Parathyroid adenoma (tissue), 2 donors: ENCODE results near the gene TKT.
"Not testable (repeated sequence)": the region's sequence is repeated elsewhere in the genome, so short reads cannot be mapped to it uniquely, and the experiment has no call there.

ENCODE experiments used
- H2AFZ ChIP-seq: fragments of 300-600 bp; sonication (generic); one replicate; pipeline ENCODE4 v1.7.0; 2017; ENCODE audit warnings: antibody characterized with exemption, mild to moderate bottlenecking
- H3K27ac ChIP-seq: fragments of 300-600 bp; sonication (generic); one replicate; pipeline ENCODE4 v1.7.0; 2017
- H3K27me3 ChIP-seq: fragments of 300-600 bp; sonication (generic); one replicate; pipeline ENCODE4 v1.7.0; 2017; ENCODE audit warnings: low read length; ENCODE audit not compliant: control insufficient read depth, insufficient read depth
- H3K36me3 ChIP-seq: fragments of 300-600 bp; sonication (generic); one replicate; pipeline ENCODE4 v1.7.0; 2017; ENCODE audit warnings: low read length; ENCODE audit not compliant: control insufficient read depth, insufficient read depth
- H3K4me1 ChIP-seq: fragments of 300-600 bp; sonication (generic); one replicate; pipeline ENCODE4 v1.7.0; 2017; ENCODE audit warnings: control low read depth
- H3K4me2 ChIP-seq: fragments of 300-600 bp; sonication (generic); one replicate; pipeline ENCODE4 v1.7.0; 2017; ENCODE audit warnings: low read length
- H3K4me3 ChIP-seq: fragments of 300-600 bp; sonication (generic); one replicate; pipeline ENCODE4 v1.7.0; 2017; ENCODE audit warnings: low read depth, low read length
- H3K79me2 ChIP-seq: fragments of 300-600 bp; sonication (generic); one replicate; pipeline ENCODE4 v1.7.0; 2017; ENCODE audit warnings: control low read depth
- H3K9ac ChIP-seq: fragments of 300-600 bp; sonication (generic); one replicate; pipeline ENCODE4 v1.7.0; 2017; ENCODE audit warnings: mild to moderate bottlenecking
- H3K9me3 ChIP-seq: fragments of 300-600 bp; sonication (generic); one replicate; pipeline ENCODE4 v1.7.0; 2017; ENCODE audit warnings: low read length; ENCODE audit not compliant: control insufficient read depth
- TF ChIP-seq, protein P1 (sequence below): fragments of 300-600 bp; sonication (generic); IDR thresholded peaks from one replicate; pipeline ENCODE4 v1.7.0; 2017; ENCODE audit warnings: antibody characterized with exemption, mild to moderate bottlenecking
- donor health status: primary hyperparathyroidism.

The TKT gene

DNA sequence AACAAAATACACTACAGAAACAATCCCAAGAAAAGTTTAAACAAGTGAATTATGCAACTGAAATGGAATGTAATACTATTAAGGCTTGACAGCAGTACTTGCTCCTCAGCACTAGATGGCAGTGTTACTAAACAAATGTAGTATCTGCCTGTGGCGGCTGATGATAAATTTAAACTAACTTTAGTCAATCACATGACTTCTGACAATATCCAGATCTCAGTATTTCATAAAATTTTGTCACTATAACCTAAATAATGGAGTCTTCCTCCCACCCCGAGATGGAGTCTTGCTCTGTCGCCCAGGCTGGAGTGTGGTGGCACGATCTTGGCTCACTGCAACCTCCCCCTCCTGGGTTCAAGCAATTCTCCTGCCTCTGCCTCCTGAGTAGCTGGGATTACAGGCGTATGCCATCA lies 43.8 kb upstream of the TKT start:
- H3K4me1 ChIP-seq, H3K4me2 ChIP-seq, H3K9ac ChIP-seq, H3K27me3 ChIP-seq, H3K79me2 ChIP-seq, H2AFZ ChIP-seq, H3K9me3 ChIP-seq, H3K4me3 ChIP-seq, H3K36me3 ChIP-seq: not testable (repeated sequence)
- H3K27ac ChIP-seq = peak overlapping the region; percentile 2
- TF ChIP-seq, protein P1, sequence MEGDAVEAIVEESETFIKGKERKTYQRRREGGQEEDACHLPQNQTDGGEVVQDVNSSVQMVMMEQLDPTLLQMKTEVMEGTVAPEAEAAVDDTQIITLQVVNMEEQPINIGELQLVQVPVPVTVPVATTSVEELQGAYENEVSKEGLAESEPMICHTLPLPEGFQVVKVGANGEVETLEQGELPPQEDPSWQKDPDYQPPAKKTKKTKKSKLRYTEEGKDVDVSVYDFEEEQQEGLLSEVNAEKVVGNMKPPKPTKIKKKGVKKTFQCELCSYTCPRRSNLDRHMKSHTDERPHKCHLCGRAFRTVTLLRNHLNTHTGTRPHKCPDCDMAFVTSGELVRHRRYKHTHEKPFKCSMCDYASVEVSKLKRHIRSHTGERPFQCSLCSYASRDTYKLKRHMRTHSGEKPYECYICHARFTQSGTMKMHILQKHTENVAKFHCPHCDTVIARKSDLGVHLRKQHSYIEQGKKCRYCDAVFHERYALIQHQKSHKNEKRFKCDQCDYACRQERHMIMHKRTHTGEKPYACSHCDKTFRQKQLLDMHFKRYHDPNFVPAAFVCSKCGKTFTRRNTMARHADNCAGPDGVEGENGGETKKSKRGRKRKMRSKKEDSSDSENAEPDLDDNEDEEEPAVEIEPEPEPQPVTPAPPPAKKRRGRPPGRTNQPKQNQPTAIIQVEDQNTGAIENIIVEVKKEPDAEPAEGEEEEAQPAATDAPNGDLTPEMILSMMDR = peak; percentile 90

DNA sequence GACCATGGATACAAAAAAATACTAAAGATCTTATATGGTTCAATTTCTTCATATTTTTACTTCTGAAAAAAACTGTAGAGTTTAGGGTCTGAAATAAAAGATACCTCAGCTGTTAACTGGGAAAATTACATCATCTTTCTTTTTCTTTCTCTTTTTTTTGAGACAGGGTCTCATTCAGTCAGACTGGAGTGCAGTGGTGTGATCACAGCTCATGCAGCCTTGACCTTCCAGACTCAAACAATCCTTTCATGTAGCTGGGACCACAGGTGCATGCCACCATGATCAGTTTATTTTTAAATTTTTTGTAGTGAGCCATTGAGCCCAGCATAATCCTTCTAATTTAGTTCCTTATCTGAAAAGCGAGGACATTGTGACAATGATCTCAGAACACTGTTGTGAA lies 39.6 kb upstream of the TKT start:
- no peaks in the 10 kb centered on the region for H3K36me3 ChIP-seq
- H3K27ac ChIP-seq = no peak overlapping the region
- H3K4me1 ChIP-seq = peaks cover 7% of the 10 kb centered on the region
- H3K4me3 ChIP-seq = no peak overlapping the region
- H3K79me2 ChIP-seq = peaks cover 4% of the 10 kb centered on the region
- no peaks in the 10 kb centered on the region for H3K27me3 ChIP-seq
- no peaks in the 10 kb centered on the region for H3K9me3 ChIP-seq
- H3K4me2 ChIP-seq = no peak overlapping the region
- no peak overlapping the region for H3K9ac ChIP-seq
- H2AFZ ChIP-seq = no peak overlapping the region
- TF ChIP-seq, protein P1 = no peak

DNA sequence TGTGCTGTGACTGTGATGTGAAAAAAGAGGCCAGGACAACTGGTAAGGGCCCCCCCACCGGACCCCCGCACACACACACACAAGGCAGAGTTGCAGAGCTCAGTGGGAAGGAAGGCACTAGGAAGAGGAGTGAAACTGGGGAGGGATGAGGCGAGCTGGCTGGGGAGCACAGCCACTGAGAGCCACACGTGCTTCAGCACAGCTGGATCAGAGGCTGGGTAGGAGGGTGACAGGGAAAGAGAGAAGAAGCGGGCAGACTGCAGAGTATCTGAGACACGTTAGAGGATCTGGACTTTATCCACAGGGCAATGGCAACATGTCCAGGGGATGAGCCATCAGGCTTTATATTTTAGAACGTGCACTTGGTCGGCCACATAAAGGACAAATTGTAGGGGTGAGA lies 38.0 kb upstream of the TKT start:
- Histone ChIP-seq H3K9ac (no peak overlapping the region), H3K4me3 (no peak overlapping the region), H2AFZ (no peak overlapping the region), H3K27ac (no peak overlapping the region), H3K9me3 (no peaks in the 10 kb centered on the region), H3K4me1 (peaks cover 7% of the 10 kb centered on the region), H3K36me3 (no peaks in the 10 kb centered on the region), H3K27me3 (no peaks in the 10 kb centered on the region), H3K79me2 (peaks cover 6% of the 10 kb centered on the region), H3K4me2 (no peak overlapping the region)
- TF ChIP-seq, protein P1 = no peak

DNA sequence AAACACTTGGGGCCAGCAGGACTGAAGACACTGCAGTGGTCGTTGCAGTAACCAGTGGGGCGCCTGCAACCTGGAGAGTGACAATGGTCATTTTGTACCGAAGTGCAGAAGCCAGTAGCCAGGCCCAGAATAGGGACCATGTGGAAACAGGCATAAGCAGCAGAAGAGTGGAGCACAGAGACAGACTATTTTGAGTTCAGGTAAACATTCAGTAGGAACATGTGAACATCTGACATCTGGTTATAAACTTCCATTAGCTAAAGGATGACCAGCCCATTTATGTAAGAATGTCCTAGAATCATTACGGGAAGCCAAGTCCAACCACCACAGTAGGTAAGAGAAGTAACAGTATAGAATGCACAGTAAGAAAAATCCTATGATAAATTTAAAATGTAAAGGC lies 32.4 kb upstream of the TKT start:
- H3K9ac ChIP-seq = no peak overlapping the region
- peaks cover 2% of the 10 kb centered on the region for H3K79me2 ChIP-seq
- H3K27ac ChIP-seq = no peak overlapping the region
- H3K9me3 ChIP-seq = no peaks in the 10 kb centered on the region
- H2AFZ ChIP-seq = no peak overlapping the region
- no peak overlapping the region for H3K4me3 ChIP-seq
- no peaks in the 10 kb centered on the region for H3K27me3 ChIP-seq
- H3K4me2 ChIP-seq = no peak overlapping the region
- H3K4me1 ChIP-seq = peaks cover 7% of the 10 kb centered on the region
- TF ChIP-seq, protein P1 = no peak
- no peaks in the 10 kb centered on the region for H3K36me3 ChIP-seq

DNA sequence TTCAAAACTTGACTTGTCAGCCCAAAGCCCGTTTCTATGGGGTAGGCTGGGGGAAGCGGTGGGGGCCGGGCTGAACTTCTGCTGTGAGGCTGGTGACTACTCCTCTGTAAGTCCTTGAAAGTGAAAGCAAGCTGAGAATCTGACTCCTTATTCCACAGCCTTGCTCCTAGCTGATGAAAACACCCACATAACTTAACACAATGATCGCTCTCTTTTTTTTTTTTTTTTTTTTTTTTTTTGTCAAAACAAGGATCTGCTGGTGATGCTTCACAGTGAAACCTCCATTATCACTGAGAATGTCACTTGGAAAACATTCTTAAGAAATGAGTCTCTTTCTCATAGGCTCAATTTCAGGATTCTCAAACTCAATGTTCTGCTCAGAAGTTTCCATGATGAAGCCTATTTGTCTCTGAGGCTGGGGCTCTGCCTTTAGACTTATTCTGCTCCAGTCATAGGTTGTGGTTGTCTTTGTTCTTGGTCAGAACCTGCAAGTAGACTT lies 31.4 kb upstream of the TKT start:
- H2AFZ ChIP-seq = no peak overlapping the region
- no peak overlapping the region for H3K4me2 ChIP-seq
- TF ChIP-seq, protein P1 = no peak
- no peak overlapping the region for H3K9ac ChIP-seq
- H3K4me1 ChIP-seq = peaks cover 7% of the 10 kb centered on the region
- no peak overlapping the region for H3K4me3 ChIP-seq
- H3K27ac ChIP-seq = no peak overlapping the region
- H3K36me3 ChIP-seq = no peaks in the 10 kb centered on the region
- no peaks in the 10 kb centered on the region for H3K9me3 ChIP-seq
- H3K79me2 ChIP-seq = peaks cover 2% of the 10 kb centered on the region
- H3K27me3 ChIP-seq = no peaks in the 10 kb centered on the region
